ENCODE data around the gene PHF2. TPM values are rescaled to one million over a fixed set of nuclear protein-coding genes. Genes with fewer than 3 reads are reported as not detected.

PHF2 gene
- total RNA-seq, 1 donor from 2014 or later: 22.4 TPM

GRCh38 chr9:93601063-93601462, 24.7 kb downstream of the PHF2 start:
- no peak for DNase-seq

- no peak for DNase-seq
Observed at GRCh38 chr9:93601666-93602065, 25.3 kb downstream of the PHF2 start.

GRCh38 chr9:93603011-93603410, 26.6 kb downstream of the PHF2 start:
- no peak for DNase-seq

- no peak for DNase-seq
Observed at GRCh38 chr9:93603906-93604326, 27.5 kb downstream of the PHF2 start.

GRCh38 chr9:93606187-93606586, 29.8 kb downstream of the PHF2 start:
- no peak for DNase-seq

- DNase-seq: no peak
Observed at GRCh38 chr9:93610206-93610605, 33.8 kb downstream of the PHF2 start.

GRCh38 chr9:93612052-93612795, 35.8 kb downstream of the PHF2 start:
- no peak for DNase-seq

- no peak for DNase-seq
Observed at GRCh38 chr9:93612796-93613154, 36.4 kb downstream of the PHF2 start.

GRCh38 chr9:93613174-93613573, 36.8 kb downstream of the PHF2 start:
- DNase-seq: no peak

GRCh38 chr9:93613791-93614190, 37.4 kb downstream of the PHF2 start:
- DNase-seq: no peak

- no peak for DNase-seq
Observed at GRCh38 chr9:93614830-93615468, 38.6 kb downstream of the PHF2 start.

- DNase-seq: no peak
Observed at GRCh38 chr9:93616044-93616443, 39.7 kb downstream of the PHF2 start.

- no peak for DNase-seq
Observed at GRCh38 chr9:93617273-93617672, 40.9 kb downstream of the PHF2 start.

- no peak for DNase-seq
Observed at GRCh38 chr9:93619272-93619775, 42.9 kb downstream of the PHF2 start.

GRCh38 chr9:93620041-93620506, 43.7 kb downstream of the PHF2 start:
- no peak for DNase-seq

GRCh38 chr9:93620881-93621820, 44.8 kb downstream of the PHF2 start:
- DNase-seq: no peak

GRCh38 chr9:93621922-93622321, 45.5 kb downstream of the PHF2 start:
- DNase-seq: no peak

GRCh38 chr9:93622691-93623090, 46.3 kb downstream of the PHF2 start:
- DNase-seq: no peak

GRCh38 chr9:93623753-93624152, 47.4 kb downstream of the PHF2 start:
- DNase-seq: no peak

- DNase-seq: no peak
Observed at GRCh38 chr9:93624431-93624834, 48.0 kb downstream of the PHF2 start.

GRCh38 chr9:93624977-93625376, 48.6 kb downstream of the PHF2 start:
- no peak for DNase-seq

- no peak for DNase-seq
Observed at GRCh38 chr9:93629920-93630319, 53.5 kb downstream of the PHF2 start.
